Urinary bladder (tissue), 4 donors: ENCODE measurements around the gene ZNF385A. TPM values are rescaled to one million over a fixed set of nuclear protein-coding genes. Genes with fewer than 3 reads are reported as not detected.

Source experiments
- DNase-seq: peaks from one replicate; pipeline ENCODE4 v3.0.0-alpha.2; 2015; ENCODE audit errors: extremely low spot score
- H3K27ac ChIP-seq: one replicate; pipeline ENCODE4 v1.5.1; 2013; ENCODE audit warnings: low read depth, mild to moderate bottlenecking, moderate library complexity
- H3K36me3 ChIP-seq: one replicate; pipeline ENCODE4 v1.6.1; 2013; ENCODE audit warnings: mild to moderate bottlenecking, moderate library complexity; ENCODE audit not compliant: insufficient read depth
- H3K4me1 ChIP-seq: one replicate; pipeline ENCODE4 v1.6.1; 2013; ENCODE audit warnings: mild to moderate bottlenecking, moderate library complexity; ENCODE audit not compliant: insufficient read depth
- H3K4me3 ChIP-seq: one replicate; pipeline ENCODE4 v1.5.1; 2013; ENCODE audit warnings: low read depth, low read length
- WGBS: extraction: QIAGEN DNeasy Blood & Tissue Kit; methylation state at CpG from one replicate; pipeline ENCODE4 v1.1.7; 2013; 5-methylcytosine and 5-hydroxymethylcytosine counted together
- polyA plus RNA-seq: library from polyadenylated mRNA; stranded (reverse); fragments of 200-250 nt; gene quantifications from one replicate; pipeline ENCODE4 v1.2.3, GENCODE V29; 2013
- total RNA-seq: library from RNA; depleted of rRNA; stranded (reverse); fragments of >200 nt; gene quantifications from one replicate; pipeline ENCODE4 v1.2.3, GENCODE V29; 2014
- donor health status: healthy with polysubstance abuse.
- donor health status: healthy.

Gene ZNF385A
- total and polyA plus RNA-seq, 2 donors, result 5.0 to 26.3 TPM

GRCh38 chr12:54369597-54370131 is 14.9 kb downstream of the ZNF385A start:
- no peak for DNase-seq
- H3K27ac ChIP-seq, result no peak overlapping the region
- WGBS, result 44% methylated on average over 21 of the region's 21 CpGs

GRCh38 chr12:54368709-54369596 is 15.6 kb downstream of the ZNF385A start:
- peaks cover 3% of the 10 kb centered on the region for H3K4me1 ChIP-seq
- DNase-seq, result peak; percentile 88
- no peak overlapping the region for H3K27ac ChIP-seq
- no peak overlapping the region for H3K4me3 ChIP-seq
- WGBS, result 22% methylated on average over 40 of the region's 40 CpGs
- peaks cover 2% of the 10 kb centered on the region for H3K36me3 ChIP-seq

More at GRCh38 chr12:54369597-54370131, 14.9 kb downstream of the ZNF385A start:
- Histone ChIP-seq H3K4me1 (peaks cover 3% of the 10 kb centered on the region), H3K36me3 (peaks cover 2% of the 10 kb centered on the region), H3K4me3 (peak overlapping the region; percentile 30)

- Histone ChIP-seq H3K27ac (no peak overlapping the region), H3K36me3 (peaks cover 2% of the 10 kb centered on the region), H3K4me1 (peaks cover 3% of the 10 kb centered on the region), H3K4me3 (no peak overlapping the region)
- no peak for DNase-seq
- WGBS, result 21% methylated on average over 5 of the region's 5 CpGs
These were observed 16.4 kb downstream of the ZNF385A start for GRCh38 chr12:54368025-54368708.

- WGBS, result 72% methylated on average over 4 of the region's 4 CpGs
- Histone ChIP-seq H3K27ac (no peak within 1 kb of the TSS), H3K4me3 (no peak within 1 kb of the TSS), H3K36me3 (no peaks in the 10 kb centered on the region), H3K4me1 (no peaks in the 10 kb centered on the region)
- no peak for DNase-seq
These were observed 20.1 kb downstream of the ZNF385A start, which contains the start of gene GPR84 for GRCh38 chr12:54364413-54364812. Gene GPR84, minus strand, starts transcription at chr12:54364486. Its CDS starts 635 bp downstream, at chr12:54363851.

GRCh38 chr12:54363618-54364017 is 20.9 kb downstream of the ZNF385A start:
- WGBS, result 81% methylated on average over 6 of the region's 6 CpGs
- Histone ChIP-seq H3K4me3 (no peak overlapping the region), H3K4me1 (no peaks in the 10 kb centered on the region), H3K36me3 (no peaks in the 10 kb centered on the region), H3K27ac (no peak overlapping the region)
- no peak for DNase-seq

GRCh38 chr12:54363047-54363446 is 21.5 kb downstream of the ZNF385A start:
- H3K27ac ChIP-seq, result no peak overlapping the region
- H3K4me1 ChIP-seq, result no peaks in the 10 kb centered on the region
- DNase-seq, result no peak
- no peaks in the 10 kb centered on the region for H3K36me3 ChIP-seq
- 80% methylated on average over 8 of the region's 8 CpGs for WGBS
- no peak overlapping the region for H3K4me3 ChIP-seq

- DNase-seq, result no peak
- Histone ChIP-seq H3K4me1 (no peaks in the 10 kb centered on the region), H3K36me3 (no peaks in the 10 kb centered on the region), H3K27ac (no peak overlapping the region), H3K4me3 (no peak overlapping the region)
- WGBS, result 59% methylated on average over 16 of the region's 16 CpGs
These were observed 23.6 kb downstream of the ZNF385A start for GRCh38 chr12:54360717-54361456.

- no peaks in the 10 kb centered on the region for H3K4me1 ChIP-seq
These were observed 24.7 kb downstream of the ZNF385A start for GRCh38 chr12:54359762-54360351.

GRCh38 chr12:54358945-54359761 is 25.4 kb downstream of the ZNF385A start:
- DNase-seq, result peak; percentile 97
- Histone ChIP-seq H3K36me3 (no peaks in the 10 kb centered on the region), H3K4me1 (no peaks in the 10 kb centered on the region), H3K27ac (peak overlapping the region; percentile 30), H3K4me3 (peak overlapping the region; percentile 43)
- under 1% methylated on average over 40 of the region's 40 CpGs for WGBS

More at GRCh38 chr12:54359762-54360351, 24.7 kb downstream of the ZNF385A start:
- peak overlapping the region; percentile 43 for H3K4me3 ChIP-seq
- 61% methylated on average over 9 of the region's 9 CpGs for WGBS
- H3K36me3 ChIP-seq, result no peaks in the 10 kb centered on the region
- peak overlapping the region; percentile 28 for H3K27ac ChIP-seq
- no peak for DNase-seq

- H3K4me3 ChIP-seq, result peak overlapping the region; percentile 43
- H3K36me3 ChIP-seq, result no peaks in the 10 kb centered on the region
- DNase-seq, result no peak
- WGBS, result 23% methylated on average over 15 of the region's 15 CpGs
- peak overlapping the region; percentile 30 for H3K27ac ChIP-seq
- no peaks in the 10 kb centered on the region for H3K4me1 ChIP-seq
These were observed 26.2 kb downstream of the ZNF385A start for GRCh38 chr12:54358191-54358944.

GRCh38 chr12:54357506-54358190 is 26.9 kb downstream of the ZNF385A start:
- Histone ChIP-seq H3K4me3 (no peak overlapping the region), H3K4me1 (no peaks in the 10 kb centered on the region), H3K27ac (no peak overlapping the region), H3K36me3 (no peaks in the 10 kb centered on the region)
- no peak for DNase-seq
- 66% methylated on average over 2 of the region's 2 CpGs for WGBS
